Gastroesophageal sphincter (tissue), 3 donors: ENCODE measurements around the gene LAMA2.

Experiments used
- CTCF ChIP-seq, 4 experiments: fragments of 200-600 bp in 2 of 4; fragments of 450-650 bp in 2 of 4; sonication (generic) in 1 of 4; IDR thresholded peaks; one replicate each; pipeline ENCODE4 v1.5.1; 2017 to 2019; ENCODE audit warnings: antibody characterized with exemption in 4 of 4, mild to moderate bottlenecking in 2 of 4, moderate library complexity in 2 of 4
- EP300 ChIP-seq: sonication (generic); formaldehyde crosslinking; IDR thresholded peaks from one replicate; pipeline ENCODE4 v1.6.1; 2017; ENCODE audit warnings: antibody characterized with exemption, mild to moderate bottlenecking
- POLR2A ChIP-seq, 2 donors: fragments of 450-650 bp; IDR thresholded peaks; one replicate each; pipeline ENCODE4 v1.6.1; 2017; ENCODE audit warnings: antibody characterized with exemption in 2 of 2, mild to moderate bottlenecking in 2 of 2, moderate library complexity in 1 of 2
- POLR2AphosphoS5 ChIP-seq: sonication (generic); formaldehyde crosslinking; IDR thresholded peaks from one replicate; pipeline ENCODE4 v1.6.1; 2017; ENCODE audit warnings: antibody characterized with exemption

DNA sequence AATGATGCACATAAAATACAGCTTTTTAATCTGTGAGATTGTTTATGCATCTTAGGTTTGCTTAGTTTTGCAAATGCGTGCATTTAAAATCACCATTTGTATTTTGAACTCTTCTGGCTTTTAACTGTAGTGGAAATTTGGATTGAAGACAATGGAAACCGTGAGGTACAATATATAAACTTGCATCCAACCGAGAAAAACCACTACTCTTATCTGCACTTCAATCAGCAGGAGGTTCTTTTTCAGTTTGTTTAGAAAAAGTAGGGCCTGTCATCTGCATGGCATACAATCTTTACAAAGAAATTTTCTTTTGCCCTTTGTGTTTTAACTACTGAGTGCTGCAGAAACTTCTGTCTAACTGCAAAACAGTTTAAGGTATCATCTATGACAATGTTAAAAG is 132.8 kb downstream of the LAMA2 start:
- no peak for TF ChIP-seq CTCF (IDR thresholded peaks at IDR 0.05)
- TF ChIP-seq POLR2A (IDR thresholded peaks at IDR 0.05): no peak
- no peak for TF ChIP-seq EP300
- no peak for TF ChIP-seq POLR2AphosphoS5
